ENCODE results near the gene GDPD5.
"Not testable (repeated sequence)": the region's sequence is repeated elsewhere in the genome, so short reads cannot be mapped to it uniquely, and the experiment has no call there.

GDPD5 gene

DNA sequence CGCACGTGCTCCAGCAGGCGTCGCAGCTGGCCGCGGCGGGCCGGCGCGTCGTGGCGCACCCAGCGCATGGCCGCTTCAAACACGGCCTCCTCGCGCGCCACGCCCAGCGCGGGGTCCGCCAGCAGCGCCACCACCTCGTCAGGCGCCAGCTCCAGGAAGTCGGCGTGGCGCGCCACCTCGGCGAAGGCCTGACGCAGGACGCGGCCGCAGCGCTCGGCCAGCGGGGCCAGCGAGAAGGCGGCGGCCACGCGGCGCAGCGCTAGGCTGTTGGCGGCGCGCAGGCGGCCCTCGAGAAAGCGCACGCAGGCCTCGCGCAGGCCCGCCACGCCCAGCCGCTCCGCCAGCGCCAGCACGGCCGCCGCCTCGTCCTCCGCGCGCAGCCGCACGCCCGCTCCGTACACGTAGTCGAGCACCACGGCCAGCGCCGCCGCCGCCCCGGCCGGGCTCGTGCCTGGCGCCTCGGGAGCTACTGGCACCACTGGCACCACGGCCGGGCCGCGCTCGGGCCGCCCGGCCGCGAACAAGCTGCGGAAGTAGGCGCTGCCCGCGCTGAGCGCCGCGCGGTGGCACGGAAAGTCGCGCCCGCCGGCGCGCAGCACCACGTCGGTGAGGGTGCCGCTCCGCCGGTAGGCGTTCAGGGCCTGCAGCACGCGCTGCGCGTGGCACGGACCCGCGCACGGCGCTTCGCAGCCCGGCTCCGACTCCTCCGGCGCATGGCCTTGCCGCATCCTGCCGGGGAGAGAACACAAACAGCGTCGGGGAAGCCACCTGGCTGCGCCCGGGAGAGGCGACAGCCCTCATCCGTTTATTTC, 95.6 kb downstream of the GDPD5 start:
- DNase-seq (ENCODE audit: low spot score): peak; percentile 47

DNA sequence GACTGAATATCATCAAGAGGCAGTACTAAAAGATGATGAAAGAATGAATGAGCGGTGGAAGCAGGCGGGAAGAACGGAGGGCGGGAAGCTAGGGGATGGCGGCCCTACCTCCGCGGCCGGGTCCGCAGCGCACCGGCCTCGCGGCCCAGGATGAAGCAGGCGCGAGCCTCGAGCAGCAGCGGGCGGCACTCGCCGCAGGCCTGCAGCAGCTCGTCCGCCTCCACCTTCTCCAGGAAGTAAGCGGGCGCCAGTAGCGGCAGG, 96.2 kb downstream of the GDPD5 start:
- DNase-seq (ENCODE audit: low spot score): no peak

DNA sequence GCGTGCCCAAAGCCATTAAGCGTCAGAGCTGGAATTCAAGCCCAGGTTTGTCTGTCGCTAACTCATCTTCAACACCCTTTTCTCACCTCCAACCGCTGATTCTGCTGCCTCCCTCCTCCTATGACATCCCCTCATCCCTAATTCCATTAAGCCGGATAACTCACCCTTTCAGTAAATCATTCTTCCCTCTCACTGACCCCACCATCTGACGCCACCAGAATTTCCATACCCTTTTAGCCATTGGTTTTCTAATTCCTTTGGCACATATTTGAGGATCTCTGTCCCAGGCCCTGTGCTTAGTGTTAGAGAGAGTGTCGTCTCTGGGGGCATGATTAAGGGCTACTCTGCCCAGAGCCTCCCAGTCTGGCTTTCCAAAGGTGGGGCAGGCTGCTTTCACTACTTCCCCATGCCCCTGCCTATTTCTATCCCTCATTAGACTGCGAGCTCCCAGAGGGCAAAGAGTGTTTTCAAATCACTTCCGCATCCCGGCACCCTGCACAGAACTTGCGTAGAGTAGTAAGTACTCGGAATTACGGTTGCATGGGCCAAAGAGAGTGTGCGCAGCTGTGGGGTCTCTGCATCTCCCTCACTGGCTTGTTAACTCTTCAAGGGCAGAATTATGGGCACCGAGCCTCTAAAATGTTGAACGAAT, 96.6 kb downstream of the GDPD5 start:
- no peak for DNase-seq (ENCODE audit: low spot score)

DNA sequence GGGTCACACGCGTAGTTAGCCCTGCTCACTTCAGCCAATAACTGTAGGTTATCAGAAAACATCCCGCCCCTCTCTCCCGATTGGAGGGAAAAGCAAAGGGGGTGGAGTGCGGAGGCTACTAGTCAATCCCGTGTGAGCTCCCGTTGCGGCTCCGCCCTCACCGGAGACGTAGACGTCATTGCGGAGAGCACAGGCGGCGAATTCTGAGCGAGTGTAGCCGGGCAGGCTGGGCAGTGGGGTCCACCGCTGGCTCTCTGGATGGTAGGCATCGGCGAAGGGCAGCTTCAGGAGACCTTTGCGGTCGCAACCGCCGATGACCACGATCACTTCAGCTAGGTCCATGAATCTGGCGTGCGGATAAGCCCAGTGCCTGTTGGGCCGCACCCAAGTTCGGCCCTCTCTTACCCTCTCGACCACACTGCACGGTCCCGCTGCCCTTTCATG, 97.4 kb downstream of the GDPD5 start:
- DNase-seq (ENCODE audit: low spot score): peak; percentile 26

DNA sequence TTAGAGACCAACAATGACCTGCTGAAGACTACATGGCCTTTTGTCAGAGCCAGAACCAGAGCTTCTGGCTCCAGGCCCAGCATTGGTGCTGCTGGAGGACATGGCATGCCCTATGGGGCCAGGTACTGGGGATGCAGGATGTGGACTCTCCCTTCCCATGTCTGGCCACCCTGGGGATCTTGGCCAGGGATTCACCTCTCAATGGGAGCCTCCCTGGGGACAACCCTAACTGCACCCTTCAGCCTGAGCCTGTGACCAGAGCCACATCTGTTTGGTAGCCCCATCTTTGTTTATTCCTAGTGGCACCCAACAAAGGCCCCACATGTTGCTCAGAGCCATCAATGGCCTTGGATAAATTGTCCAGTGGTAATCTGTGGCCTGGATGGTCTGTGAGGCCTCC, 98.6 kb downstream of the GDPD5 start:
- DNase-seq (ENCODE audit: low spot score): no peak

DNA sequence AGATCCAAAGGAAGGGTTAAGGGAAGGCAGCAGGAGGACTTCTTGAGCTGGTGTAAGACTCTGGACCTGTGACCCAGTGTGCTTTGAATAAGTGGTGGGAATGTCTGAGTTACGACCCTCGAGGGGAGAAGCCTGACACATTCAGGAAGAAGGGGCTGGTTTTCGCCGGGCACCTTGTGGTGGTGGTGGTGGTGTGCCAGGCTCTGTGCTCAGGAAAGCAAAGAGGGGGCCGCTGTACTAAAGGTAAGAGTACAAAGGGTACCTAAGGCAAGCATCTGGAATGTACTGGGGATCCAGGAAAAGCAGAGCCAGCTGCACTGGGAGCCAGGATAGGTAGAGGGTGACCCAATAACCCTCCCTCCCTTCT, 99.0 kb downstream of the GDPD5 start:
- DNase-seq (ENCODE audit: low spot score): no peak

DNA sequence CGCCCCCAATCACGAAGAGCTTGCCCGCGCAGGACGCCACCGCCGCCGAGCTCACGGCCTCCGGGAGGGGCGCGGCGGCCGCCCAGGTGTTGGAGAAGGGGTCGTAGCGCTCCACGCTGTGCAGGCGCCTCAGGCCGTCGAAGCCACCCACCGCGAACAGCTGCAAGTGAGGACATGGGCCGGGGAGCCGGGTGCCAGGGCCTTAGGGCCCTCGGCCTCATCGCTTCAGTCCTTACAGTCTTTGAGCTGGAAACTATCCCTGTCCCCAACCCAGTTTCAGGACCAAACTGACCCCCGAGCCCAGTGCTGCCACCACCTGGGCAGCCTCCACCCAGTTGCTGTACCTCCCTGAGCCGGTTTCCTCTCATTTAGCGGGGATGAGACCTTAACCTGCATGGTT, 100.3 kb downstream of the GDPD5 start:
- no peak for DNase-seq (ENCODE audit: low spot score)

DNA sequence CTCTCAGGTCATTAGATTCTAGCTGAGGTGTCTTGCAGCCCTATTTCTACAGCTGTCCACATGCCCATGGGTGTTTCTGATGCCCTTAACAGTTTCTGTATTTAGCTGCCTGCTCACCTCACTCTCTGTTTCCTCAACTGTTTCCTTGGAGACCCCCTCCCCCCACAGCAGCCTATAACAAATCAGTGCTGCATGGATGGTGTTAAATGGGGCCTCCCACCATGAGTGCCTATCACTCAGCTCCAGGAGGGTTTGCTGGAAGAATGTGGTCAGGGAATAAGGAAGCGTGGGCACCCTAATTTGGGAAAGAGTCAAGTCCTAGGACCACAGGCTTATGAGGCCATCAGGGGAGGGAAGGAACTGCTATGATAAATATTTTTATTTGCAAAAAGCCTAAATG, 101.3 kb downstream of the GDPD5 start:
- DNase-seq (ENCODE audit: low spot score): no peak

DNA sequence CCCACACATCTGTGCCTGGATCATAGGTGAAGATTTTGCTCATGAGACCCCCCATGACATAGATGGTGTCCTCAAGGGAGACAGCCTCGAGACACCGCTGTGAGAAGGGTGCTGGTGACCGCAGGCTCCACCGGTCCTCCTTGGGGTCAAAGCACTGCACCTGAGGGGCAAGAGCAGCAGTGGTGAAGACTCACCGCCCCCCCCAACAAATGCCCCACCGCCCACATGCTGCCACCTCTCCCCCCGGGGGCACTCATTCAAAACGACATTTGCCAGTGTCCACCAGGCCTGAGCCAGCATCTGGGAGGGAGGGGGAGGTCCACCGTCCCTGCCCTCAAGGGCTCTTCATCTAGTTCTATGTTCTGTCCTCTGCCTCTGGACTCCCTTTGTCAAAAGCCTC, 102.0 kb downstream of the GDPD5 start:
- DNase-seq (ENCODE audit: low spot score): no peak

DNA sequence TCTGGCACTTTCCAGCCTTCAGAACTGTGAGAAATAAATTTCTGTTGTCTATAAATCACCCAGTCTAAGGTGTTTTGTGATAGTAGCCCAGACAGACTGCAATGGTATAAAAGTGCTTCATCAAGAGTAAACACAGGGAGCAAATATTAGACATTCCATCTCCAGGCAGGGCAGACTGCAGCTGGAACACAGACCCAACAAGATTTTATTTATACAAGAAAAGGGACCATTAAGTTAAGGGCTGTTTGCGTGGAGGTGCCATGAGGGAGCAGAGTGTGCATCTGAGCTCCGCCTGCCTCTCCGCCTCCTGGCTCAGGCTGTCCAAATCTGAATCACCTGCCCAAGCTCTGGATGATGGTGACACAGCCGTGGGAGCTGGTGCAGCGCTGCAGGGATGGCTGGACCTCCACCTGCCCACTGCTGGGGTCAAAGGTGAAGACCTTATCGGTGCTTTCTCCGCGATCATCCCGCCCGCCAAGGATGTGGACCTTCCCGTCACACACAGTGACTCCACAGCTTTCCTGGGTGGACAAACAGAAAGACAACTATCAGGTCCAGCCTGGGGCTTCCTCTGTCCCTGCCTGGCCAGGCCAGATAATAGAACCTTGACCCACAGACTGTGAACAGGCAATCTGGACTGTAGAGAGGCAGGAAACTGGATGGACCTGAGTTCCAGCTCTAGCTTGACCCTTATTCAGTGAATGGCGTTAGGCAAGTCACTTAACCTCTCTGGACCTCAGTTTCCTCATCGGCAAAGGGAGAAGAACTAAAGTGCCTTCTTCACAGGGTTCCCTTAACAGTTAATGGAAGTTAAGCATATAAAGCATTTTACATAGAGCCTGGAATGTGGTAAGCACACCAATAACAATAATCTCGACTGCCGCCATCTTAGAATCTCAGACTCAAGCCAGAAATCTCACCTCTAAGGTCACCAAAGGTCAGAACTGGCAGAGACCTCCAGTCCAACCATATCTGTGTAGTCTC, 103.2 kb downstream of the GDPD5 start:
- no peak for DNase-seq (ENCODE audit: low spot score)

DNA sequence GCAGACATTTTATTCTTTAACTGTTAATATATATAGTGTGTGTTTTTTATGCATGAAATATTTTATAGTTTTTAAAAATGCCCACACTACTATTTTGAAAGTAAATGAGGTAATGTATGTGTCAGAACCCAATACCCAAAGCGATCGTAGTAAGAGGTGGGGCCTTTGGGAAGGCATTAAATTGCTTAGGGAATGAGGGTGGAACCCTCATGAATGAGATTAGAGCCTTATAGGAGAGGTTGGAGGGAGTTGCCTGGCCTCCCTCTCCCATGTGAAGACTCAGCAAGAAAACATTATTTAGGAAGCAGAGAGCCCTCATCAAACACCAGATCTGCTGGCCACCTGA, 103.9 kb downstream of the GDPD5 start:
- no peak for DNase-seq (ENCODE audit: low spot score)

DNA sequence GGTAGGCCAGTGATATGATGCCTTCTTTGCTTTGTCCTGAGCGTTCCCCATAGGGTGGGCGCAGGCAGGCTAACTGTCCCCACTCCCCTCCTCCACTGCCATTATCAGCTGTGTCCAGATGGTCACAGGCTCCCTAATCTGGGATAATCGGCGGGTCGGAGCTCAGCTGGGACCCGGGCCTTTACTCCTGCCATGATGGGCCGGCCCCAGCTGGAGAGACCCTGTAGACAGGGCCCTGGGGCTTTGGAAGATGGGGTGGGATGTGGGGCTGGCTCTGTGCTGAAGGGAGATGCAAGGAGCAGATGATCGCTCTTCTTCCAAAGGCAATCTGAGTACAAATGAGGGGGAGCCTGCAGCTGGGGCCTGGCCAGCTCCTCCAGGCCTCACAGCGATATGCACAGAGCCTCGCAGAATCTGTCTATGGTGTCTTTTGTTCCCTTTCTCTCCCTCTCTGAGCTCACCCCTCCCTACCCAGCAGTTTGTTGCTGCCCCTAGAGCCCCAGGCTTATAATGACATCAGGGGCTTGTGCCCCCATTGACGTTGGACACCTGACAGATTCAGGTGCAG, 104.6 kb downstream of the GDPD5 start:
- no peak for DNase-seq (ENCODE audit: low spot score)

DNA sequence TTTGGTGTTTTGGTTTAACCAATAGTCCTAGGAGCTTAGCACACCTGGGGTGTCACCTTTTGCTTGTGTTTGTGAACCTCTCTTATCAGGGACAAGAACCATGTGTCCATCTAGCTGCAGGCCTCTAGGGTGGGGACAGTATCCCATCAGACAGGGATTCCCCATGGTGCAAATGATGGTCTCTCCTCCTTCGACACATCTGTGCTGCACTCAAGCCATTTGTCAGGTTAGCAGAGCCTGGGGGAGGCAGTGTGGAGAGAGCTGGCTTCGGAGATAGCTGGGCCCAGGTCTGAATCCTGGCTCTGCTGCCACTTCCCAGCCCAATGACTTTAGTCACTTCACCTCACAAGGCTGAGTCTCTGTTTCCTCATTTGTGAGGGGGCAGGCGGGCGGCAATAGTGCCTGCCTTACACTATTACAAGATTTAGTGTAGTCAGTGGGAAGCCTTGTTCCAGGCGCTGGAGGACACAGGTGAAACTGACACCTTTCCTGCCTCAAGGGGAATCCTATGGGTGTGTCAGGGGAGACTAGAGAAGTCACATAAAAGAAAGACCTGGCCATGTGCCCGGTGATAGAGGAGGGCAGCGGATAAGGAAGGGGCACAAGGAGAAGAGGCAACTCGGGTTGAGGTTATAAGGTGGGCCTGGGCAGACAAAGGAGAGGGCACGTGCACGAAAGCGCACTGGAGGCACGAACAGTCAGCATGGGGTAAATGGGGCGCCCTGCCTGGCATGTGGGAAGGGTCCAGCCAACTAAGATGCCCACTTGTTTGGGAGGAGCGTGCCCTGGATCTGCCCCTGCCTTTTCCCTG, 105.3 kb downstream of the GDPD5 start:
- no peak for DNase-seq (ENCODE audit: low spot score)

DNA sequence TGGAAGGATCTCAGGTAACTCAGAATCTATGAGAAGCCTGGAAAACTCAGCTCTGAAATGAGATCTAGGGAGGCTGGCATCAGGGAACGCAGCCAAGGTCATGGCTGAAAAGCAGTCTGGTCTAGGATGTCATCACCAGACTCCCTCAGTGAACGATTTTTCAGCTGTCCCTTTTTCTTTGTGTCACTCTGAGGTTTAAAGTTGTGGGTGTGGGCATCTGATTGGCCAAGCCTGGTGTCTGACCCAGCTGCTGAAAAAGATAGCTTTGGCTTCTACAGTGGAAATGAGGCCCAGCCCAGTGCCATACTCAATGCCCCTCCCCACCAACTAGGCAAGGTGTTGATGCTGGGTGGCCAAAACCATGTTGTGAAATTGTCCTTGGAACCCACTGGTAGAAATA, 111.9 kb downstream of the GDPD5 start:
- no peak for DNase-seq (ENCODE audit: low spot score)

DNA sequence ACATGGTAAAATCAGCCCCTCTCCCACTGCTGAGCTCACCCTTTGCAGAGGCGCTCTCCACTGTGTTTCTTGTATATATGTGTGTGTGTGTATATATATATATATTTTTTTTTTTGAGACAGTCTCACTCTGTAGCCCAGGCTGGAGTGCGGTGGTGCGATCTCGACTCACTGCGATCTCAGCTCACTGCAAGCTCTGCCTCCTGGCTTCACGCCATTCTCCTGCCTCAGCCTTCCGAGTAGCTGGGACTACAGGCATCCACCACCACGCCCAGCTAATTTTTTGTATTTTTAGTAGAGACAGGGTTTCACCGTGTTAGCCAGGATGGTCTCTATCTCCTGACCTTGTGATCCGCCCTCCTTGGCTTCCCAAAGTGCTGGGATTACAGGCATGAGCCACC, 112.6 kb downstream of the GDPD5 start:
- not testable (repeated sequence) for DNase-seq (ENCODE audit: low spot score)

DNA sequence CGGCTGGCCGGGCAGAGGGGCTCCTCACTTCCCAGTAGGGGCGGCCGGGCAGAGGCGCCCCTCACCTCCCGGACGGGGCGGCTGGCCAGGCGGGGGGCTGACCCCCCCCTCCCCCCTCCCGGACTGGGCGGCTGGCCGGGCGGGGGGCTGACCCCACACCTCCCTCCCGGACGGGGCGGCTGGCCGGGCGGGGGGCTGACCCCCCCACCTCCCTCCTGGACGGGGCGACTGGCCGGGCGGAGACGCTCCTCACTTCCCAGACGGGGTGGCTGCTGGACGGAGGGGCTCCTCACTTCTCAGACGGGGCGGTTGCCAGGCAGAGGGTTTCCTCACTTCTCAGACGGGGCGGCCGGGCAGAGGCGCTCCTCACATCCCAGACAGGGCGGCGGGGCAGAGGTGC, 115.8 kb downstream of the GDPD5 start:
- DNase-seq (ENCODE audit: low spot score): not testable (repeated sequence)

DNA sequence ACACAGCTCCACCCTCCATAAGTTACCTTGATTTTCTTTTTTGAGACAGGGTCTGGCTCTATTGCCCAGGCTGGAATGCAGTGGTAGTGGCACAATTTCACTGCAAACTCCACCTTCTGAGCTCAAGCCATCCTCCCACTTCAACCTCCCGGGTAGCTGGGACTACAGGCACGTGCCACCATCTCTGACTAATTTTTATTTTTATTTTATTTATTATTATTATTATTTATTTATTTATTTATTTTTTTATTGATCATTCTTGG, 116.9 kb downstream of the GDPD5 start:
- DNase-seq (ENCODE audit: low spot score): no peak

DNA sequence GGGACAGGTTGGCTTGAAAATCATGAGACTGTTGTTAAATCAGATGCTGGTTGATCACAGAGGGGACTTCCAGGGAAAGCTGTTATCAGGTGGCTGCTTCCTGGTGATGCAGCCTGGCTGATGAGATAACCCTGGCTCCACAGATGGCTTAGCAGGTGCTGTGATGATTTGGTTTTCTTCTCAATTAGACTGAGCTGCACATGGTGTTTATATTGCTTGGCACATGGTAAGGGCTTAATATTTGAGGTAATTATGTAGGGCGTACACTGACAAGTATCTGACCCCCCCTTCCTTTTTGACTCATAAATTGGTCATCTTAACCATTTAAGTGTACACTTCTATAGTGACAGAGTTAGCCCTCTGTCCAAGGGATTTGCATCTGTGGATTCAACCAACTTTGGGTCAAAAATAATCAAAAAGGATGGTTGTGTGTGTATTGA, 119.4 kb downstream of the GDPD5 start:
- DNase-seq (ENCODE audit: low spot score): no peak

DNA sequence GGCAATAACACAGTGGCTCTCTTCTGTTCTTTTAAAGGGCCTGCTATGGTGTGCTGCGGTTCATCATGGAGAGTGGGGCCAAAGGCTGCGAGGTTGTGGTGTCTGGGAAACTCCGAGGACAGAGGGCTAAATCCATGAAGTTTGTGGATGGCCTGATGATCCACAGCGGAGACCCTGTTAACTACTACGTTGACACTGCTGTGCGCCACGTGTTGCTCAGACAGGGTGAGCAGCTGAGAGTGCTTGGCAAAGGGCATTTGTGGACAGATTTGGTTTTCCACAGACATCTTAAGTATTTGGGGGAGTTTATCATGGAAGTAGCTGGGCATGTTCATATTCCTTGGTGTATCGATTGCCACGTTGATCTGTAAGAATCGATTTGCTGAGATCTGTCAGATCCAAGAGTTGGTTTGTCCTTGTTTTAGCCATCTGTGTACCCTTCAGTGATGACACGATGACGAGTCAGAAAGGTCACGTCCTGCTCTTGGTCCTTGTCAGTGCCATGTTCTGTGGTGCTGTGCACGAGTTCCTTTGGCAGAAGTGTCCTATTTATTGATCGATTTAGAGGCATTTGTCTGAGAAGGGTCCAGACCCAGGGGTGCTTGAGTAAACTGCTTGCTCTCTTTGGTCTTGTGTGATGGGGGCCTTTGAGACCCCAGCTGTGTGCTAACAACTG, 121.6 kb downstream of the GDPD5 start:
- DNase-seq (ENCODE audit: low spot score): no peak

DNA sequence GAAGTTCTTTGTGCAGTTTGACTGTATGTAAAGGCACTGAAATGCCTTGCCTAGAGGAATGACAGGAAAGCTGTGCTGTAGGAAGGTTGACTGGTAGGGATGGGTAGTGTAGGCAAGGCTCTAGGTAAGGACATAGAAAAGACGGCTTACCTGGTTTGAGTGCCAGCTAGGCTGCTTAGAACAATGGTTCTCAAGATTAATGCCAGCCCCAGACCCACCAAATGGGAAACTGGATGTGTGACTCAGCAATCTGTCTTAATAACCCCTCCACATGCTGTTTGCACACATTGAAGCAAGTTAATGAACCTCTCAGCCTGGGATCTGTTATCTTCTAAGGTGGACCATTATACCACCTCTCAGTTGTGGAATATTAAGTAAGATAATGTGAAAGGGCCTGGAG, 122.7 kb downstream of the GDPD5 start:
- DNase-seq (ENCODE audit: low spot score): no peak

DNA sequence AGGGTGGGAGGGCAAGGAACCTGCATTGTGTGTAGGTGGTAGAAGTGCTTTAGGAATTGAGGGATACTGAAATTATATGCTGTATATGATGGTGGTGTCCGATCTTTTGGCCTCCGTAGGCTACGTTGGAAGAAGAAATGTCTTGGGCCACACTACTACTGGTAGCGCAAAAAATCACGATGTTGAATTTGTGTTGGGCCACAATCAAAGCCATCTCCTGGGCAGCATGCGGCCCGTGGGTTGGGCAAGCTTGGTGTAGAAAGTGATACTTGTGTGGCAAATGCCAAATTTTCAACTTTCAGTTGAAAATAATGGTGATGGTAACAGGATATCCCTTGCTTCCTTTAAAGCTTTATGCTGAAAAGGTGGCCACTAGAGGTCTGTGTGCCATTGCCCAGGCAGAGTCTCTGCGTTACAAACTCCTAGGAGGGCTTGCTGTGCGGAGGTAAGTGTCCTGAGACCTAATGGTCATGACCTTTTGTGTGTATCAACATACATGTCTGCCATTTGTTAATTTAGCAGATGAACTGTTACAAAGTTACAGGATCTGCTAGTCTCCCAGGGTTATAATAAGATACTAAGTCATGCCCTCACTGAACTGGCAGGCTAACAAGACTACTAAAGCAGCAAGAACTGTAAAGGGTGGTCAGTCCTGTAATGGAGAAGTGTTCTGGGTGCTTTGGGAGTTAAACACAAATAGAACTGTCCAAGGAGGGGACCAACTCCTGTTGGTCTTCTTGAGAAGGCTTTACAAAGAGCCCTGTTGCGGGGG, 123.6 kb downstream of the GDPD5 start:
- no peak for DNase-seq (ENCODE audit: low spot score)
